ENCODE results near the gene ASB3. TPM values are rescaled to one million over a fixed set of nuclear protein-coding genes. Genes with fewer than 3 reads are reported as not detected.

ASB3 gene
- total and polyA plus RNA-seq, 2 donors (not counting 1 experiment from before 2014, with no cell fraction given), result 15.9 to 30.7 TPM

GRCh38 chr2:53631313-53632125 is 155.2 kb downstream of the ASB3 start:
- TF ChIP-seq EZH2 (IDR thresholded peaks at IDR 0.05; ENCODE audit: borderline replicate concordance, insufficient read depth, low read depth, low read length, poor library complexity, severe bottlenecking), result no peak
- no peak for TF ChIP-seq CTCF (IDR thresholded peaks at IDR 0.05)
- Mint-ChIP-seq H3K27me3 (no peaks in the 10 kb centered on the region), H3K9me3 (ENCODE audit: insufficient read depth) (no peaks in the 10 kb centered on the region), H3K4me3 (no peak overlapping the region), H3K27ac (no peak overlapping the region), H3K4me1 (no peaks in the 10 kb centered on the region)
- 82% methylated on average over 2 of the region's 3 CpGs for WGBS (ENCODE audit: insufficient coverage)
- Histone ChIP-seq H3K4me1 (ENCODE audit: control insufficient read depth in 2 of 2, insufficient read depth in 2 of 2, low read length in 2 of 2) (no peaks in the 10 kb centered on the region), H3K4me3 (ENCODE audit: control extremely low read depth in 1 of 5, extremely low read depth in 1 of 5, insufficient read depth in 1 of 5, low read depth in 2 of 5, low read length in 4 of 5) (no peak overlapping the region), H3K27me3 (replicated peaks in 1 of 4; ENCODE audit: control extremely low read depth in 1 of 4, control insufficient read depth in 3 of 4, insufficient read depth in 4 of 4, low read length in 3 of 4) (no peaks in the 10 kb centered on the region), H3K79me2 (ENCODE audit: control insufficient read depth, insufficient read depth, low read length) (no peaks in the 10 kb centered on the region), H3K4me2 (replicated peaks; ENCODE audit: low read depth, low read length, poor library complexity, severe bottlenecking) (no peak overlapping the region), H3K27ac (ENCODE audit: low read length in 2 of 2) (no peak overlapping the region), H3K36me3 (replicated peaks in 1 of 2; ENCODE audit: control extremely low read depth in 1 of 2, control insufficient read depth in 1 of 2, extremely low read depth in 1 of 2, insufficient read depth in 2 of 2, low read length in 1 of 2) (no peaks in the 10 kb centered on the region), H3K9ac (ENCODE audit: low read length) (no peak overlapping the region), H2AFZ (ENCODE audit: insufficient read depth, low read depth, low read length, poor library complexity, severe bottlenecking) (no peak overlapping the region), H3K9me3 (ENCODE audit: control extremely low read depth in 1 of 3, control insufficient read depth in 2 of 3, insufficient read depth in 1 of 3, low read length in 2 of 3) (no peaks in the 10 kb centered on the region), H4K20me1 (ENCODE audit: control insufficient read depth, insufficient read depth, low read length, poor library complexity, severe bottlenecking) (no peaks in the 10 kb centered on the region)
- intact Hi-C loops (cut with micrococcal nuclease), result no loop called here
- DNase-seq (no peak), ATAC-seq (ENCODE audit: low read depth) (no peak)
- POLR2A ChIA-PET, result interaction anchor here (0.6 kb wide), 1 partner anchor 63 kb away, joined by 3 read pairs; no protein-coding TSS in a partner anchor
- CTCF ChIA-PET, result no interaction called here

- Histone ChIP-seq H3K36me3 (replicated peaks in 1 of 2; ENCODE audit: control extremely low read depth in 1 of 2, control insufficient read depth in 1 of 2, extremely low read depth in 1 of 2, insufficient read depth in 2 of 2, low read length in 1 of 2) (no peaks in the 10 kb centered on the region), H3K9ac (ENCODE audit: low read length) (no peak overlapping the region), H4K20me1 (ENCODE audit: control insufficient read depth, insufficient read depth, low read length, poor library complexity, severe bottlenecking) (no peaks in the 10 kb centered on the region), H3K79me2 (ENCODE audit: control insufficient read depth, insufficient read depth, low read length) (no peaks in the 10 kb centered on the region), H3K27me3 (replicated peaks in 1 of 4; ENCODE audit: control extremely low read depth in 1 of 4, control insufficient read depth in 3 of 4, insufficient read depth in 4 of 4, low read length in 3 of 4) (no peaks in the 10 kb centered on the region), H3K4me2 (replicated peaks; ENCODE audit: low read depth, low read length, poor library complexity, severe bottlenecking) (no peak overlapping the region), H3K4me1 (ENCODE audit: control insufficient read depth in 2 of 2, insufficient read depth in 2 of 2, low read length in 2 of 2) (no peaks in the 10 kb centered on the region), H3K27ac (ENCODE audit: low read length in 2 of 2) (no peak overlapping the region), H3K4me3 (ENCODE audit: control extremely low read depth in 1 of 5, extremely low read depth in 1 of 5, insufficient read depth in 1 of 5, low read depth in 2 of 5, low read length in 4 of 5) (no peak overlapping the region), H3K9me3 (ENCODE audit: control extremely low read depth in 1 of 3, control insufficient read depth in 2 of 3, insufficient read depth in 1 of 3, low read length in 2 of 3) (no peaks in the 10 kb centered on the region), H2AFZ (ENCODE audit: insufficient read depth, low read depth, low read length, poor library complexity, severe bottlenecking) (no peak overlapping the region)
- no peaks in the 10 kb centered on the region for H3K4me1 Mint-ChIP-seq
- H3K9me3 Mint-ChIP-seq (ENCODE audit: insufficient read depth), result no peaks in the 10 kb centered on the region
- intact Hi-C loops (cut with micrococcal nuclease), result no loop called here
- no peak for ATAC-seq (ENCODE audit: low read depth)
- ChIA-PET CTCF (no interaction called here), POLR2A (no interaction called here)
- H3K4me3 Mint-ChIP-seq, result no peak overlapping the region
- no peak for TF ChIP-seq EZH2 (IDR thresholded peaks at IDR 0.05; ENCODE audit: borderline replicate concordance, insufficient read depth, low read depth, low read length, poor library complexity, severe bottlenecking)
- TF ChIP-seq CTCF (IDR thresholded peaks at IDR 0.05), result no peak
- no peak overlapping the region for H3K27ac Mint-ChIP-seq
- WGBS (ENCODE audit: insufficient coverage), result 93% methylated on average over 4 of the region's 7 CpGs
- no peaks in the 10 kb centered on the region for H3K27me3 Mint-ChIP-seq
- DNase-seq, result no peak
These were observed 156.6 kb downstream of the ASB3 start for GRCh38 chr2:53630026-53630606.

Data from B cell (primary cell).